GM12875 (cell line): ENCODE measurements around the gene IGHMBP2.

ENCODE experiments used
- H3K4me3 ChIP-seq: one replicate; pipeline ENCODE4 v1.5.1; 2011; ENCODE audit warnings: low read depth, low read length, control low read depth
- CTCF ChIP-seq: IDR thresholded peaks from 2 replicates; pipeline ENCODE4 v1.5.1; 2011; ENCODE audit warnings: low read depth, mild to moderate bottlenecking, control low read depth, inconsistent platforms, low read length, moderate library complexity, borderline replicate concordance; ENCODE audit not compliant: insufficient read depth

IGHMBP2 gene

GRCh38 chr11:68978931-68979594 lies 75.4 kb downstream of the IGHMBP2 start:
- H3K4me3 ChIP-seq, result no peak overlapping the region
- TF ChIP-seq CTCF, result no peak

- H3K4me3 ChIP-seq, result no peak overlapping the region
- no peak for TF ChIP-seq CTCF
Measured at GRCh38 chr11:68979931-68980775, 76.5 kb downstream of the IGHMBP2 start.

- TF ChIP-seq CTCF, result no peak
- no peak within 1 kb of the TSS for H3K4me3 ChIP-seq
Measured at GRCh38 chr11:68980776-68981065, 77.0 kb downstream of the IGHMBP2 start, which contains the start of gene MRGPRD. TSS of gene MRGPRD (minus strand) at chr11:68980986. CDS start at chr11:68980986, 0 bp downstream.

- no peak overlapping the region for H3K4me3 ChIP-seq
- no peak for TF ChIP-seq CTCF
Measured at GRCh38 chr11:68982134-68982533, 78.4 kb downstream of the IGHMBP2 start.

- no peak for TF ChIP-seq CTCF
- no peak overlapping the region for H3K4me3 ChIP-seq
Measured at GRCh38 chr11:68983801-68984200, 80.1 kb downstream of the IGHMBP2 start.

GRCh38 chr11:68987211-68987610 lies 83.5 kb downstream of the IGHMBP2 start:
- no peak for TF ChIP-seq CTCF

GRCh38 chr11:68988491-68988890 lies 84.8 kb downstream of the IGHMBP2 start:
- no peak overlapping the region for H3K4me3 ChIP-seq
- no peak for TF ChIP-seq CTCF

More at GRCh38 chr11:68987211-68987610, 83.5 kb downstream of the IGHMBP2 start:
- H3K4me3 ChIP-seq, result no peak overlapping the region
